Measurements from ENCODE around the gene KLHL14. TPM values are rescaled to one million over a fixed set of nuclear protein-coding genes. Genes with fewer than 3 reads are reported as not detected.

The KLHL14 gene
- total RNA-seq, result 2.1 TPM

GRCh38 chr18:32772581-32773381, at the start of gene KLHL14:
Gene KLHL14, minus strand, starts transcription at chr18:32773023. Its CDS starts 2,432 bp downstream, at chr18:32770591.

Small RNA genes lying within 50 kb of the gene (small RNA-seq; reads per million reads assigned to genes)
- gene AC012123.2, result not detected
